Erythroblast (primary cell): ENCODE results near the gene STAC3.

Experiments used
- GATA1 ChIP-seq: IDR thresholded peaks from 2 replicates; pipeline ENCODE4 v1.6.1; 2011; ENCODE audit warnings: low read depth, mild to moderate bottlenecking, control low read depth, low read length, moderate library complexity
- POLR2A ChIP-seq: IDR thresholded peaks from 2 replicates; pipeline ENCODE4 v1.6.1; 2011; ENCODE audit warnings: mild to moderate bottlenecking, low read length

DNA sequence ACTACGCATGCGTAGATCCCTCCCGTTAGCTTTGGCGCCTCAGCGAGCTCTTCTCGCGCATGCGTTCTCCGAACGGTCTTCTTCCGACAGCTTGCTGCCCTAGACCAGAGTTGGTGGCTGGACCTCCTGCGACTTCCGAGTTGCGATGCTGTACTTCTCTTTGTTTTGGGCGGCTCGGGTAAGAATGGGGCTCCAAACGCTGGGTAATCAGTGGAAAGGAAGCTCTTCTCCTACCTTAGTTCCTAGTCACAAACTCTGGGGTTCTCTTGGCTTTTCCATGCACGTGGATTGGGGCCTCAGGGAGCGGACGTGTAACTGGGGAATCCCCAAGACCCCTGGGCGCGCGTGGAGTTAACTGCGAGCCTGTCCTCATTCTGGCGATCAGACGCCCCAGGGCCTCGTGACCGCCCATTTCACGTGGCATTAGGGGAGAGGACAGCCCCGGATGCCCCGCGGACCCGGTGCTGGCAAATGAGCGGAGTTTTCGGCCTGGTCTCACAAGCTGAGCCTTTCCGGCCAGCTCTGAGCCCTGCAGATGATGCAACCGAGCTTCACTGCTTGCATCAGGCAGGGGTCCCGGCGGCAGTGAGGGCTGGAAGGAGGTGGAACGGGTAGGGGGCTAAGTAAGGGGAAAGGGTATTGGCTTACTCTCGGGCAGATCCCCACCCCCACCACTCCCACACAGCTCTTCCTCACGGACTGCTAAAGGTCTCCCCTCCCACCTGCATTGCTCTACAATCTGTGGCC lies 21.2 kb downstream of the STAC3 start, which contains the start of gene SHMT2:
- TF ChIP-seq POLR2A (peak; percentile 82), GATA1 (no peak)
